AG10803 (cell line): ENCODE measurements around the gene PCDHA1.
A peak's percentile ranks its signal among the peaks of the same experiment; 100 is the strongest.

ENCODE experiments used
- DNase-seq: peaks from one replicate; pipeline ENCODE4 v3.0.0; 2010; ENCODE audit warnings: low read depth
- H3K4me3 ChIP-seq: 2 replicates; pipeline ENCODE4 v1.5.1; 2011; ENCODE audit warnings: mild to moderate bottlenecking, low read length, control low read depth
- TF ChIP-seq, protein P1 (sequence below): conservative IDR thresholded peaks from 2 replicates; pipeline ENCODE4 v1.5.1; 2011; ENCODE audit warnings: mild to moderate bottlenecking, low read length, control low read depth, inconsistent platforms

PCDHA1 gene

DNA sequence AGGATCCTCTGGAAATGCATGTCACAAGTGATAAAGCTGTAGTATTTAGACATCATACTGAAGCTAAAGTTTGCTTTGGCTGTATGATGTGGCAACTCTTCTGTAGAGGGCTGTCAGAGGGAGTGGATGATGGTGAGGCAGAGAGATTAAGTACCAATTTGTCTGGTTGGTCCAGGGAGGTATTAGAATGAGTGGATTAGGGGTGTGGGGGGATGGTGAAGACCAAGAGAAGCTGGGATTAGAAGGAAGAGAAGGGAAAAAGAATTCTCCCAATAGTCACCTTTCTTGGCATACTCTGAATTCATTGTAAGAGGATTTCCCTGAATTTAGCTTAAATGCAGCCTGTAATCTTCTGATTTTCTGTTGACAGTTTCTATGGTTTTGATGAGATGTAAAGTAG lies 183.9 kb downstream of the PCDHA1 start:
- TF ChIP-seq, protein P1, sequence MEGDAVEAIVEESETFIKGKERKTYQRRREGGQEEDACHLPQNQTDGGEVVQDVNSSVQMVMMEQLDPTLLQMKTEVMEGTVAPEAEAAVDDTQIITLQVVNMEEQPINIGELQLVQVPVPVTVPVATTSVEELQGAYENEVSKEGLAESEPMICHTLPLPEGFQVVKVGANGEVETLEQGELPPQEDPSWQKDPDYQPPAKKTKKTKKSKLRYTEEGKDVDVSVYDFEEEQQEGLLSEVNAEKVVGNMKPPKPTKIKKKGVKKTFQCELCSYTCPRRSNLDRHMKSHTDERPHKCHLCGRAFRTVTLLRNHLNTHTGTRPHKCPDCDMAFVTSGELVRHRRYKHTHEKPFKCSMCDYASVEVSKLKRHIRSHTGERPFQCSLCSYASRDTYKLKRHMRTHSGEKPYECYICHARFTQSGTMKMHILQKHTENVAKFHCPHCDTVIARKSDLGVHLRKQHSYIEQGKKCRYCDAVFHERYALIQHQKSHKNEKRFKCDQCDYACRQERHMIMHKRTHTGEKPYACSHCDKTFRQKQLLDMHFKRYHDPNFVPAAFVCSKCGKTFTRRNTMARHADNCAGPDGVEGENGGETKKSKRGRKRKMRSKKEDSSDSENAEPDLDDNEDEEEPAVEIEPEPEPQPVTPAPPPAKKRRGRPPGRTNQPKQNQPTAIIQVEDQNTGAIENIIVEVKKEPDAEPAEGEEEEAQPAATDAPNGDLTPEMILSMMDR, result no peak
- H3K4me3 ChIP-seq, result no peak overlapping the region
- DNase-seq, result no peak

DNA sequence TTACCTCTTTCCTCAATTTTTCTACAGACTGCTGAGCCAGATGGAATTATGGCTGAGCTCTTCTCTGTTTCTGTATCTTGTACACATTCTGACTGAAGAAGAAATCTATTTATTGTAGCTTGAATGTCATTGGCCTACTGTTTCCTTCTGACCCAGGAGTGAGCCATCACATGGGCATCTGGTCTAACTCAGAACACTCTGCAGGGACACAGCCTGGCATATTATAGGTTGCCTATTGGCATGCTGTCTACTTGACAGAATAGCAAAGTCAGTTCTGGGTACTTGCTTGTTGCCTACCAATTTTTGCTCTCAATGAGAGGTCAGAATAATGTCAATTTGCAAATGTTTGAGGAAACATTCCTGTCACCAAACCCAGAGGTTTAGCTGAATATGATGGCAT lies 187.6 kb downstream of the PCDHA1 start:
- no peak overlapping the region for H3K4me3 ChIP-seq
- TF ChIP-seq, protein P1, result no peak
- DNase-seq, result no peak

- H3K4me3 ChIP-seq, result no peak overlapping the region
- TF ChIP-seq, protein P1, result no peak
- peak; percentile 56 for DNase-seq
Observed at GRCh38 chr5:140977003-140977402, 191.1 kb downstream of the PCDHA1 start.

DNA sequence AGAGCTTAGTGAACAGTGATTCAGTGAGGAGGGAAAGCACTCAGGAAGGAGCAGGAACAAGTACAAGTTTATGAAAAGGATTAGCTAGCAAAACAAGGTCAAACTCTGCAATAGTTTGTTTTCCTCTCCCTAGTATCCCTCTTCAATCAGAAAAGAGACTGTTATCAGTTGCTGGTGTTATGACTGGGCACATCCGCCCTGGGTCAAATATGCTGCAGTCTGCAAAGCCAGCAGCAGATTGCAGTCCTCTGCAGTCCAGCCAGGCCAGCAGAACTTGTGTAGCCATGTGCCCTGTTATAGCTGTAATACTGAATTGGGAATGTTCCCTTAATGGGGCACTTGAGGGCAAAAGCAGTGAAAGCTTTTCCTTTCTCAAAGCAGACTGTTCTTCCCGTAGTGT lies 192.3 kb downstream of the PCDHA1 start:
- no peak for DNase-seq
- TF ChIP-seq, protein P1, result no peak
- H3K4me3 ChIP-seq, result no peak overlapping the region

- no peak for DNase-seq
- TF ChIP-seq, protein P1, result no peak
- no peak overlapping the region for H3K4me3 ChIP-seq
Observed at GRCh38 chr5:140978983-140979382, 193.0 kb downstream of the PCDHA1 start.

GRCh38 chr5:140982083-140982716 lies 196.3 kb downstream of the PCDHA1 start:
- TF ChIP-seq, protein P1, result no peak
- no peak for DNase-seq
- no peak overlapping the region for H3K4me3 ChIP-seq

DNA sequence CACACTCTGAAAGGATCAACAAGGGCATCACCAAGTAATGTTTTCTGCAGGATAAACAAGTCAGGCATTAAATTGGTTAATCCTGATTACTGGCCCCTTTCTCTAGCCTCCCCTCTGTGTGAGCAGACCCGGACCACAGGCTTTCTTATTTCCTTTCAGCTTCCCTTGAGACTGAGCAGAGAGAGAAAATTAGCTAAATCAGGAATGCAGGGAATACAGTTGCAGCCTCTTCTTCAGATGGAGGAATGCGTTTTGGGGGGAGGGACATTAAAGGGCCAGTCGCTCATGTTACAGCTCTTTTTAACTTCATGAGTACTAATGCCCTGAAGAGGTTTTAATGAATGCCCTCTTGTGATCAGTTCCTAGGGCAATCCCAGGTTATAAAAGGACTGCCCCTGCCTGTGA lies 200.2 kb downstream of the PCDHA1 start:
- no peak overlapping the region for H3K4me3 ChIP-seq
- no peak for DNase-seq
- TF ChIP-seq, protein P1, result no peak
